Stomach (tissue), 4 donors: ENCODE measurements around the gene PCK2.

ENCODE experiments used
- POLR2A ChIP-seq, 4 donors: fragments of 450-650 bp; IDR thresholded peaks; one replicate each; pipeline ENCODE4 v1.6.1; 2016; ENCODE audit warnings: antibody characterized with exemption in 4 of 4, control low read depth in 2 of 4, mild to moderate bottlenecking in 1 of 4, moderate library complexity in 1 of 4
- POLR2AphosphoS5 ChIP-seq, 3 donors: sonication (generic); formaldehyde crosslinking; IDR thresholded peaks; one replicate each; pipeline ENCODE4 v1.6.1; 2016; ENCODE audit warnings: antibody characterized with exemption in 3 of 3

DNA sequence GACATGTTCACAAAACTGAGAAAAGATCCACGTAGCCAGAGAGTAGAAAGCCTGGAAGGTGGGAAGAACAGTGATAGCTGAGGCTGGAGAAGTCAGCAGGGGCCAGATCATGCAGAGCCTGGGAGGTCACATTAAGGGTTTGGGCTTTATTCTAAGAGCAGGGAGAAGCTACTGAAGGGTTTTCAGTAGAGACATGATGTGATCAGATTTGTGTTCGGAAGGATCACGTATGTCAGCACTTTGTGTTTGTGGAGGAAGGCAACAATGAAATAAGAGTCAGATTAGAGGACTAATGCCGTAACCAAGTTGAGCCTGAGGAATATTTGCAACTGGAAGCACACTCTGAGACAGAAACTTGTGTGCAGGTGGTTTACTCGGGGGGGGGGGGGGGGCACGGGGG is 4.2 kb upstream of the PCK2 start:
- TF ChIP-seq POLR2AphosphoS5 (IDR thresholded peaks at IDR 0.05) (no peak), POLR2A (IDR thresholded peaks at IDR 0.05) (no peak)
